Measurements from ENCODE around the gene PTK6.
"Not testable (repeated sequence)": the region's sequence is repeated elsewhere in the genome, so short reads cannot be mapped to it uniquely, and the experiment has no call there.

Gene PTK6

DNA sequence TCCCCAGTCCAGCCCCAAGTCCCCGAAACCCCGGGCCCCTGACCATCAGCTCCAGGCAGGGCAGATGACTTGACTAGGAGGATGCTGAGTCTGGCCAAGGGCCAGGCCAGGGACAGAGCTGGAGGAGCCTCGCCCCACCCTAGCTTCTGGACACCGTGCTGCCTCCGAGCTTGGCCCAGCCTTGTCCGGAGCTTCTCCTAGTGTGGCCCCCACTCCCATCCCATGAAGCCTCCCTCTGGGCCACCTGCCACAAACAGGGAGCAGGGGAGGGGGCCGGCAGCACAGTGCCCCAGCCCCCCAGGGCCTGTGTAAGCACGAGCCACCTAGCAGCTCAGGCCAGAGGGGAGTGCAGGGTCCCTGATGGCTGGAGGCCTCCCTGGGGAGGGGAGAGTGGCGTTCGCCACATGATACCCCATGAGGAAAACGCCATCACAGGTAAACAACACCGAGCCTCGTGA, 43.6 kb downstream of the PTK6 start:
- DNase-seq (ENCODE audit: low read depth) = no peak

GRCh38 chr20:63492982-63493381, 44.2 kb downstream of the PTK6 start:
- no peak for DNase-seq (ENCODE audit: low read depth)

GRCh38 chr20:63492518-63492917, 44.7 kb downstream of the PTK6 start:
- no peak for DNase-seq (ENCODE audit: low read depth)

DNA sequence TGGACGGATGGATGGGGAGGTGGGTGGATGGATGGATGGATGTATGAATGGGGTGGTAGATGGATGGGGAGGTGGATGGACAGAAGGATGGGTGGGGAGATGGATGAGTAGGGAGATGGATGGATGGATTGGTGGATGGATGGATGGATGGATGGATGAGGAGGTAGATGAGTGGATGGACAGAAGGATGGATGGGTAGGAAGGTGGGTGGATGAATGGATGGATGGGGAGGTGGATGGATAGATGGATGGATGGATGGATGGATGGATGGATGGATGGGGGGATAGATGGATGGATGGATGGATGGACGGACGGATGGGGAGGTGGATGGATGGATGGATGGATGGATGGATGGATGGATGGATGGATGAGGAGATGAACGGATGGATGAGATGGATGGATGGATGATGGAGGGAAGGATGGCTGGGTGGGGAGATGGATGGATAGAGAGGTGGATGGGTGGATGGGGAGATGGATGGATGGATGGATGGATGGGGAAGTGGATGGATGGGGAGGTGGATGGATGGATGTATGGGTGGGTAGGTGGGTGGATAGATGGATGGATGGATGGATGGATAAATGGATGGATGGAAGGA, 45.4 kb downstream of the PTK6 start:
- DNase-seq (ENCODE audit: low read depth) = no peak

DNA sequence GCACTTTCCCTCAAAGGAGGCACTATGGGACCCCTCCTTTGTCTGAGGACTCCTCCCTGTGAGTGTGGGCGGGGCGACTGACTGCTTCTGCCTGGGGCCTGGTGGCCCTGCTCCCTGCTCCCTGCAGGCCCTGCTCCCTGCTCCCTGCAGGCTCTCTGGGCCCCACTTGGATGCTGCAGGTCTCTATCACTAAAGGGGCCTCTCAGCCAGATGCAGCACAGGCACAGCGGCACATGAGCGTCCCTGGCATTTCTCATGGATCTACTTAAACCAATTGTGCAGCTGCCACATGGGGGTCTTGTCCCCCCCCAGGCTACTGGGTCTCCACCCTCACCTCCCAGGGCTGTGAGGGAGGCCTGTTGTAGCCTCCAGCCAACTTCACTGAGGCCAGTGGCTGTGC, 46.1 kb downstream of the PTK6 start:
- no peak for DNase-seq (ENCODE audit: low read depth)

GRCh38 chr20:63490416-63490815, 46.8 kb downstream of the PTK6 start:
- DNase-seq (ENCODE audit: low read depth) = no peak

DNA sequence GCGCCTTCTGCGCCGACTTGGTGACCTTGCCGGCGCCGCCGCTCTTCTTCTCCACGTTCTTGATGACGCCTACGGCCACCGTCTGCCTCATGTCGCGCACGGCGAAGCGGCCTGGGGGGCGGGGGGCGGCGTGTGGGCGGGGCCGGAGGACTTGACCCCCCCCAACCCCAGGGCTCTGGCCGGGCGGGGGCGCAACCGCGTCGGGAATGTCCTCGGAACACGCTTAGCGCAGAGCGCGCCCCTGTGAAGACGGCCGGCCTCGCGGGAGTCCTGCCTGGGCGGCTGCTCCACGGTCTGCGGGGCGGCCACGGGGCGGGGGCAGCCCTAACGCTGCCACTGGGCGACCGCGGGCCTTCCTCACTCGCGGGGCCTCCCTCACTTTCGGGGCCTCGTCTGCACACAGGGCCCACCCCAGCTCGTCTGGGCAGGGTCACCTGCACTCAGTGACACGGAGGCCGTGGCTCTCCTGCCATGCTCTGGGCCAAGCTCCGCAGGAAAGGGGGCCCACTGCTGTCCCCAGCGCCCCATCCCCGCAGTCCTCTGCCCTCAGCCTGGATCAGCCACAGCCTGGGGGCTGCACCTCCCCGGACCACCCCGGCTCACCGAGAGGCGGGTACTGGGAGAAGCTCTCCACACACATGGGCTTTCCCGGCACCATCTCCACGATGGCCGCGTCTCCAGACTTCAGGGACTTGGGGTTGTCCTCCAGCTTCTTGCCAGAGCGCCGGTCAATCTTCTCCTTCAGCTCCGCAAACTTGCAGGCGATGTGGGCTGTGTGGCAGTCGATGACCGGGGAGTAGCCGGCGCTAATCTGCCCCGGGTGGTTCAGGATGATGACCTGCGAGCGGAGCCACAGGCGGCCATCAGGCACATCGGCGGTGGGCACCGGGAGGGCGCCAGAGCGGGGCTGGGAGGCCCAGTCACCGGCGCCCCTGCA, 48.6 kb downstream of the PTK6 start:
- DNase-seq (ENCODE audit: low read depth) = no peak

- no peak for DNase-seq (ENCODE audit: low read depth)
Observed at GRCh38 chr20:63487781-63488241, 49.4 kb downstream of the PTK6 start.

- no peak for DNase-seq (ENCODE audit: low read depth)
Observed at GRCh38 chr20:63487116-63487764, 49.9 kb downstream of the PTK6 start.

- DNase-seq (ENCODE audit: low read depth) = no peak
Observed at GRCh38 chr20:63486300-63486855, 50.8 kb downstream of the PTK6 start.

DNA sequence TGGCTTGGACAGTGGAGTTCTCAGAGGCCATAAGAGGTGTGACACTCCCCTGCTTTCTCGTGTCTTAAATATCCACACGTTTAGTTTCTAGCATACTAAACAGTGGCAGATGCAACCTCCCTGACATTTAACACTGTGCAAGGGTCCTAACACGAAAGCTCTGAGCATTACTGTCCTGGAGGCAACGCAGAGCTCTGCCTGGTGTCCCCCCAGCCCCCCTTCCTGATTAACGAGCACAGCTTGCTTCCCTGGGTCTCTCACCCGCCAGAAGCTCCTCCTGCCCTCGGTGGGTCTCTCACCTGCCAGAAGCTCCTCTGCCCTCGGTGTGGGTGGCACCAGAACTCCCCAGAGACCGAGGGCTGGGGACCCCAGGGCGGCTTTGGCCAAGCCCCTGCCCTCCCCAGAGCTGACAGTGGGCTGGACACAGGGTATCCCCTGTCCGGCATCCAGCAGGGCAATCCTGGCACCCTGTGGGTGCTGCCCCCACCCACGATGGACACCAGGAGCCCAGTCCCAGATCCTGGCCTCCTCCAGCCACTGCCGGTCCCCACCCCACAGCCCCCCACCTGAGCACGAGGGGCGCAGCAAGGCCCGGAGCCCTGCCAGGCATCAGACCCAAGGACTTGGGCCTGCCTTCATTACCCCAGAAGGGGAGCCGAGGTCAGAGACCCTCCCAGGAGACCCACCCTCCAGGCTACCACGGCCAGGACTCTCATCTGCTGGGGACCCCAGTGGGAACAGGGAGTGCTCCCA, 52.3 kb downstream of the PTK6 start:
- no peak for DNase-seq (ENCODE audit: low read depth)

- DNase-seq (ENCODE audit: low read depth) = no peak
Observed at GRCh38 chr20:63484236-63484635, 52.9 kb downstream of the PTK6 start.

- DNase-seq (ENCODE audit: low read depth) = no peak
Observed at GRCh38 chr20:63483834-63484233, 53.3 kb downstream of the PTK6 start.

DNA sequence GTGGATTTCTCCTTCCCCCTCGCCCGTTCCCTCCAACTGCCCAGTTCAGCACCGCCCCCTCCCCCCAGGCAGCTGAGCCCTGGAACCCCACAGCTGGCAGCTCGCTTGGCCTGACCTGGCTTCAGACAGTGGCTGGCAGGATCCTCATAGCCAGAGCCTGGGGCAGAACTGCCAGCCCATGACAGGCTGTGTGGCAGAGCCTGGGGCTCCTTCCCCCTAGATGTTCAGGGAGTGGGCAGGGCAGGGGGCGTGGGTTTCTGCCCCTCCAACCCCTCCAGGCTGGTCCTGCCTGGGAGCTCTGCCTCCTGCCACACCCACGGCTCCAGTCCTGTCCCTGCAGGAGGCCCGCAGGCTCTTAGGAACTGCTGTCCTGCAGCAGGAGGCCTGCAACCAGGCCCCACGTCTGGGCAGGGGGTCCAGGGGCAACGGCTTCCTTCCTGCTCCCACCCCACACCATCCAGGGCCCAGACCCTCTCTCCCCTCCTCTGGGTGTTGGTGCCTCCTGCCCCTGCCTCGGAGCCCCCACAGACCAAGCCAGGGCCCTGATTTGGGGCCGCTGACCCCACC, 55.1 kb downstream of the PTK6 start:
- no peak for DNase-seq (ENCODE audit: low read depth)

DNA sequence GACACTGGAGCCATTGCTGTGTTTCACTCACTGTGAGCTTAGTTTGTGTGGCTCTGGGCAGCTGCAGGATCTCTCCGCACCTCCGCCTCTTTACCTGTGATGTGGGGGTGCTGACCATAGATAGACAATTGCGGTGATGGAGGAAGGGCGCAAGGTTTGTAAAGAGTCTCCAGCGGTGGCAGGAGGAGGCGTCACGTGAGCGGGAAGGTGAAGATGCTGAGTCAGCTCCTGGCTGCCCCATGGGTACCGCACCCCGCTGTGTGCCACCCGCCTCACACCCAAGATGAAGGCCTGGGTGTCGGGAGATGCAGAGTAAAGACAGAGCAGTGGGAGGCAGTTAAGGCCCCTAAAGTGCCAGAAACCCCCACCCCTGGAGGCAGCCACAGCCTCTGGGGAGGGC, 55.7 kb downstream of the PTK6 start:
- DNase-seq (ENCODE audit: low read depth) = no peak

GRCh38 chr20:63479695-63480419, 57.3 kb downstream of the PTK6 start:
- not testable (repeated sequence) for DNase-seq (ENCODE audit: low read depth)

- no peak for DNase-seq (ENCODE audit: low read depth)
Observed at GRCh38 chr20:63478346-63479302, 58.6 kb downstream of the PTK6 start.

All from GM04504 (cell line).